ENCODE measurements around the gene ADAMTS3.

Gene ADAMTS3

DNA sequence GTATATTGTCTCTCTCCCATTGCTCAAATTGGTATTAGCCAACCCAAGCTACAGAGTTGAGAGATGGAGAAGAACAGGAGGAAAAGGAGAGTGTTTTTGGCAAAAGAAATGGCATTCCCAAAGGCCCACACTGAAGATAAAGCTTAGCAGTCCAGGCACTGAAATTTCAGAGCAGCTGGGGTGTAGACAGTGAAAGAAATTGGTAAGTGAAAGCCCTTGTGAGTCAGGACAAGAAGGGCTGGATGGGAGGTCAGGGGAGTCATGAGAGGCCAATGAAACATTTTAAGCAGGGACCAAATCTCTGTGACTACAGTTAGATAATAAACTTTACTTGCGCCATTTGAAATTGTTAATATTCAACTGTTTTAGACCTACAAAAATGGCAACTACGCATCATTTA, 177.7 kb downstream of the ADAMTS3 start:
- no peak for DNase-seq

DNA sequence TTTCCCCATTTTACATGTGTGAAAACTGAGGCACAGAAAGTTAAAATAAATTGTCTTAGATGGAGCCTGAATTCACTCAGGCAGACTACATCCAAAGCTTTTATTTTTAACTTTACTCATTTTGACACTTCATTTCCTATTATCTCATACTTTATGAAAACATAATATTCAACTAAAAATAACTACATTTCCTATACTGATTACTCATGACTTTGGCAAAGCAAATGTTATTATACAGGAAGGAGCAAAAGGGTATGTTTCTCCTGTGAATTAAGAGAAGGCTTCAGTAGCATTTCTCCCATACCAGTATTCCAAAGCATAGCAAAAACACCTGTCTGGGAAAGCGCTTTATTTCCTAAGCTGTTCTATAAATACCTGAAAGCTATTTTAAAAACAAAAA, 178.6 kb downstream of the ADAMTS3 start:
- DNase-seq: no peak

GRCh38 chr4:72388521-72388920, 180.5 kb downstream of the ADAMTS3 start:
- no peak for DNase-seq

- no peak for DNase-seq
These were observed 181.1 kb downstream of the ADAMTS3 start for GRCh38 chr4:72387959-72388358.

DNA sequence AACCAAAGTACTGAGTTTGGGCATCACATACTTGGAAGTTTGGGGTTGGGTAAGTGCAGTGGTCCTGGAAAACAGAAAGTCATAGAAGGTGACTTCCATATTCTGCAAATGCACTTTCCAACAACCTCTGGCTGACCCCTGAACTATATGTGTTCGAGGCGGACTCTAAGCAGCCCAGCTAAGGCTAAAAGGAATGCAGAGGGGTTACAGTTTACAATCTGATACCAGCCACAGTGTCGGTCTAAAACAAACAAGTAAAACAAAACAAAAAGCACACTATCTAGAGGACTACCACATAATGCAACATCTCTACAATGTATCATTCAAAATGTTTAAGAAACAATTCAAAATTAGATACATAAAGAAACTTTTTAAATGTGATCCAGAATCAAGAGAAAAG, 185.6 kb downstream of the ADAMTS3 start:
- DNase-seq: no peak

DNA sequence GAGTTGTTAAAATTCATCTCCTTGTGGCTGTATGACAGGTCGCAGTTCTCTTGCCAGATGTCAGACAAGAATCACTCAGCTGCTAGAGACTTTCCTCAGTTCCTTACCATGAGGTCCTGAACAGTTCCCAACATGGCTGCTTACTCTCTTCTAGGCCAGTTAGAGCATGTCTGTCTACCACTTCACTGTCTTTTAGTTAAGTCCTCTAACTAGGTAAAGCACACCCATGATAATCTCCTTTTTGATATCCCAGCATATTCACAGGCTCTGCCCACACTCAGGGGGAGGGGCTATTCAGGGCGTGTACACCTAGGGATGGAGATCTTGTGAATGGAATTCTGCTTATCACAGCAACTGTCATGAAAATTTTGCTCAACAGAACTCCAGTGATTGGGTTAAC, 190.1 kb downstream of the ADAMTS3 start:
- DNase-seq: no peak

GRCh38 chr4:72377491-72378194, 191.4 kb downstream of the ADAMTS3 start:
- no peak for DNase-seq

DNA sequence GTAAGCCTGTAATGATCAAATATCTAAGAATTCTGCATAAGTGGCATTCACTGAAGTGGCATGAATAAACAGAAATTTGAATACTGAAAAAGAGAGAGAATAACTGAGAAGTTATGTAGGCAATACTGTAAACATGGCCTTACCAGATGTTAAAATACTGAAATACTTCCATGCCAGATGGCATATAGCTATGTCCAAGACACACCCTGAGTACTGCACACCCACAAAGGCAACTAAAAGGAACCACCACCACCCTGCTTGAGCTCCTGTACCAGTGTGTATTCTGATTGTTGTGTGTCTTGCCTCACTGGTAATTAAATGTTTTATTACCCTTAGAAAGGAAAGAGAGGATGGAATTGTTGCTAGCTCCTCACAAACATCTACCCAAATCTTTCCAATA, 192.1 kb downstream of the ADAMTS3 start:
- DNase-seq: no peak

DNA sequence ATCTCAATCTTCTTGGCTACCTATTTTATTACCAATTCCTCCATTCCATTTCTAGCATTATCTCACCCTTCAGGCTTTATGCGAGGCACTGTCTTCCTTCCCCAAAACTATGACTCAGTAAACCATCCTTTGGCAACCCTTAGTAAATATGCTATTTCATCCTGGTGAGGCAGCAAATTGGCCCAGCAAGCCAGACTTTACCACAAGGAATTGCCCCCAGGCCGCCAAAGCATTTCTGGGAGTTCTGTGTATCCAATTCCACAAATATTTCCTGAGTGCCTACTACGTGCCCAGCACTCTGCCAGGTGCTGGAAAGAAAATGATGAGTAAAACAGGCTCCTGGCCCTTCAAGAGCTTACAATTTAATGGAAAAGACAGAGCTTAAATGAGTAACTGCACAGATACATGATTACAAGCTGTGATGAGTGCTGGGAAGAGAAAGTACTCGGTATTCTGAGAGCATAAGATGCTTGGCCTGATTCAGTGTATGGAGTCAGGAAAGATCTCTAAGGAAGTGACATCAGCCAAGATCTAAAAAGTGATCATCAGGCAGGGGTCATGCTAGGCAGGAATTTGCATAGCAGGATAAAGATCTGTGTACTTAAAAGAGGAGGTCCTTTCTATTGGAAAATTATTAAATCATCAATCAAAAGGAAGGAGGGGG, 193.8 kb downstream of the ADAMTS3 start:
- DNase-seq: no peak

- DNase-seq: no peak
These were observed 194.9 kb downstream of the ADAMTS3 start for GRCh38 chr4:72374159-72374558.

- no peak for DNase-seq
These were observed 202.4 kb downstream of the ADAMTS3 start for GRCh38 chr4:72366601-72367000.

DNA sequence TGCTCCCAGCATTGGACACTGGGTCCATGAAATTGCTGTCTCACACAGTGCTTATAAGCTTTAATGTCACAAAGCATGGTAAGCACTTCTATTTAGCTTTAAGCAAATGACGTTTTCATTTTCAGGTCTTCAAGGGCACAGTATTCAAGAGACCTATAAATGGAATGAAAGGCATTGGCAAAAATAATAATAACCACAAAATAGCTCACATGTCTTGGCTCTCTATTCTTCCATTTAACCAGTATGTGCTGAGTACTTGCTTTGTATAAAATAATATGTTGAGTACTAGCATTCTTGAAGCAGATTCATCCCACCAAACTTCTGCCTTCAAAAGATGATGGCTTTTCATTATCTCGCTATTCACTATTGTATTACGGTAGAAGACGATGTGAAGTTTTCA, 203.0 kb downstream of the ADAMTS3 start:
- no peak for DNase-seq

DNA sequence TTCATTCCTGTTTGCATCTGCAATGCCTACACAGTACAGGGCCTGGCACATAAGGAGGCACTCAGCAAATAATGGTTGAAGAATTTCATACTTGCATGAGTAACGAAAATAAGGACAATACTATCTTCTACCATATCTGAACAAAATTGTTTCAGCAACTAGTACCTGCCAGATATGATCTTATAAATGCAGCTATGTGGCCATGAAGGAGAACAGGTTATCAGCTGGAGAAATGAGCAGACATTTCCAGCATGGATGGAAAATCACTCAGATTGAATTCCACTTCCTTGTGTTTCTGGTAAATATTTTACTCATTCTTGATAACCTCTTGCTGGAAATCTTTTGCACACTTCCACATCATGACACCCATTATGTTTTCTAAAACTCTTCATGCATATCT, 204.0 kb downstream of the ADAMTS3 start:
- no peak for DNase-seq

- no peak for DNase-seq
These were observed 208.9 kb downstream of the ADAMTS3 start for GRCh38 chr4:72360075-72360474.

DNA sequence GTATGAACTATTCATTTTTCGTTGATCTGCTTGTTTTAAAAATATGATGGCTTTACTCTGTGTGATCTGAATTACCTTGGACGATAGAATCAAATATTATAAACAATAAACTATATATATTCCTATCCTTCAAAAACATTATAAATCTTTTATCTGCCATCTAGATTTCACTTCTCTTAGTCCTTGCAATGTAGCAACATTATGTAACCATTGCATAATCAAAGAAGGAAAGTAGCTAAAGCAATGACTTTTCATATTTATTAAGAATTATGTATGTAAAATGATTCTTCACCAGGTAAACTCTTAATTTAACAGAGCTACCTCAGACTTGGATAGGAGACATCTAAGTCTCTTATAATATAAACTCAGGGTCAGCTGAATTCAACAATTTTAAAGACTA, 210.5 kb downstream of the ADAMTS3 start:
- DNase-seq: no peak

DNA sequence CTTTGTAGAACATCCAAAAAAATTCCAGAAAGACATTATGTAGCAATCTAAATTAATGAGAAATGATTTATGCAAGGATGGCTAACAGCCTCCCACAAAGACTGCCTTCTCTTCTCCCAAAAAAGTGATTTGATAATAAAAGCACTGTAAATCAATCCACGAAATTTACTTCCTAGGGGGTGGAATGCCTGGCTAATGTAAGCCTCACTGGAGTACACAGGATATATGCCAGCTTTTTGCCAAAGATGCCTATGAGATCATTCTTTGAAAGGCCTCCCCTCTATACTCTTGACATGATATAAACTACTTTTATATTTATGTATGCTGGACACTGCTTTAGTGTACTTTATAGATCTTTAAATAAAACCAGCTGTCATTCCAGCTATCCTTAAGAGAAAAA, 211.1 kb downstream of the ADAMTS3 start:
- DNase-seq: no peak

GRCh38 chr4:72352711-72353110, 216.3 kb downstream of the ADAMTS3 start:
- no peak for DNase-seq

- no peak for DNase-seq
These were observed 217.5 kb downstream of the ADAMTS3 start for GRCh38 chr4:72351521-72351920.

- no peak for DNase-seq
These were observed 220.3 kb downstream of the ADAMTS3 start for GRCh38 chr4:72348701-72349100.

DNA sequence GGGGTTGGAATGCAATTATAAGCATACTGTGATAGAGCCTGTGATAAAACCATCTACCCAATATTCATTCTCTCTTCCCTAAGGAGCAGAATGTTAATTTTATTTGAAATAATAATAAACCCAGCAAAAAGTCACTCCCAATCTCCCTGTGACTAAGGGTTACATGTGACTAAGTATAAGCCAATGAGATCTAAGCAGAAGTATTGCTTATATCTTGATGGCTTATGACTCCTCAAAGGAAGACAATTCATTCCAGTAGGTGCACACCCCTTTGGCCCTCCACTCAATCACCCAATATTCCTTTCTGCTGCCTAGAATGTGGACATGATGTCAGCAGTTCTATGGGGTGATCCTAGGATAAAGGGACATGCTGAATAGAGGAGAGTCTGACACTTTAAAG, 224.6 kb downstream of the ADAMTS3 start:
- no peak for DNase-seq

GRCh38 chr4:72341432-72341820, 227.6 kb downstream of the ADAMTS3 start:
- no peak for DNase-seq

- DNase-seq: no peak
These were observed 228.1 kb downstream of the ADAMTS3 start for GRCh38 chr4:72340803-72341431.

DNA sequence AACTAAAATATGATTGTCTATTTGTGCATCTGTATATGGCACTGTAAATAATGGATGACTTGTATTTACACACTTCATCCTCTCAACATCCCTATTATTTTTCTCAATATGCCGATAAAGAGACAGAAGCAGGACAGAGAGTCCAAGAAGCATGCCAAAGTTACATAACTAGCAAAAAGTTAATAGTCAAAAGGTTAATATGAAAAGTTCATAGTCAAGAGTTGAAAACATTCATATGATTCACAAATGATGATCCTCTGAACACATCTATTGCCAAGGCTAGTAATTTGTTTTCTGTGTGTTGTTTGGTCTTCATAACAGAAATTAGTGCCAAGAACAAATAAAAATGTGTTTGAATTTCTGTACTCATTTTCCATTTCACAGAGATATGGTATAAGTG, 231.0 kb downstream of the ADAMTS3 start:
- no peak for DNase-seq

DNA sequence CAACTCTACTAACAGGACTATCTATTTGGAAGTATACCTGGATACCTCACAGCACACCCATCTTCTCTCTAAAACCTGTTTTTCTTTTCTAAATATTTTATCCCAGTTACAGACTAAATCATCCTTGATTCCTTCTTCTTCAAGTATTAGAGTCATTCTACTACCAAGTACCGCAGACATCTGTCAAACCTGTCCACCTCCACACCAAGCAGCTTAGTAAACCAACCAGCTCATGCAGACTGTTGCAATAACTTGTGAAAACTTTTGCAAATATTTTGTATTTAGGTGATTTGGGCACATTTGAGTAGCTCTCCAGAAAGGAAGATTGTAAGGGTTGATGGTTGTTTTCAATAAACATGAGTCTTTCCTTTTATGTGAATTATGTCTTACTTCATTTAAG, 238.6 kb downstream of the ADAMTS3 start:
- DNase-seq: no peak
